ENCODE data around the gene TFDP1.

- TF ChIP-seq FOS (IDR thresholded peaks at IDR 0.05; ENCODE audit: low read depth, low read length) (no peak), POLR2A (IDR thresholded peaks at IDR 0.05; ENCODE audit: low read depth, low read length) (no peak), BHLHE40 (IDR thresholded peaks at IDR 0.05; ENCODE audit: low read depth, low read length) (no peak), CEBPB (IDR thresholded peaks at IDR 0.05; ENCODE audit: low read depth, low read length) (no peak), MXI1 (IDR thresholded peaks at IDR 0.05; ENCODE audit: borderline replicate concordance, low read depth, low read length) (no peak), CHD1 (IDR thresholded peaks at IDR 0.05; ENCODE audit: low read depth, low read length) (no peak)
- TF ChIP-seq, protein P1, sequence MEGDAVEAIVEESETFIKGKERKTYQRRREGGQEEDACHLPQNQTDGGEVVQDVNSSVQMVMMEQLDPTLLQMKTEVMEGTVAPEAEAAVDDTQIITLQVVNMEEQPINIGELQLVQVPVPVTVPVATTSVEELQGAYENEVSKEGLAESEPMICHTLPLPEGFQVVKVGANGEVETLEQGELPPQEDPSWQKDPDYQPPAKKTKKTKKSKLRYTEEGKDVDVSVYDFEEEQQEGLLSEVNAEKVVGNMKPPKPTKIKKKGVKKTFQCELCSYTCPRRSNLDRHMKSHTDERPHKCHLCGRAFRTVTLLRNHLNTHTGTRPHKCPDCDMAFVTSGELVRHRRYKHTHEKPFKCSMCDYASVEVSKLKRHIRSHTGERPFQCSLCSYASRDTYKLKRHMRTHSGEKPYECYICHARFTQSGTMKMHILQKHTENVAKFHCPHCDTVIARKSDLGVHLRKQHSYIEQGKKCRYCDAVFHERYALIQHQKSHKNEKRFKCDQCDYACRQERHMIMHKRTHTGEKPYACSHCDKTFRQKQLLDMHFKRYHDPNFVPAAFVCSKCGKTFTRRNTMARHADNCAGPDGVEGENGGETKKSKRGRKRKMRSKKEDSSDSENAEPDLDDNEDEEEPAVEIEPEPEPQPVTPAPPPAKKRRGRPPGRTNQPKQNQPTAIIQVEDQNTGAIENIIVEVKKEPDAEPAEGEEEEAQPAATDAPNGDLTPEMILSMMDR (conservative IDR thresholded peaks at IDR 0.05; ENCODE audit: low read depth, low read length), result no peak
- TF ChIP-seq, protein P2, sequence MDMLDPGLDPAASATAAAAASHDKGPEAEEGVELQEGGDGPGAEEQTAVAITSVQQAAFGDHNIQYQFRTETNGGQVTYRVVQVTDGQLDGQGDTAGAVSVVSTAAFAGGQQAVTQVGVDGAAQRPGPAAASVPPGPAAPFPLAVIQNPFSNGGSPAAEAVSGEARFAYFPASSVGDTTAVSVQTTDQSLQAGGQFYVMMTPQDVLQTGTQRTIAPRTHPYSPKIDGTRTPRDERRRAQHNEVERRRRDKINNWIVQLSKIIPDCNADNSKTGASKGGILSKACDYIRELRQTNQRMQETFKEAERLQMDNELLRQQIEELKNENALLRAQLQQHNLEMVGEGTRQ (IDR thresholded peaks at IDR 0.05; ENCODE audit: low read depth, low read length), result no peak
Observed at GRCh38 chr13:113634279-113635047, 49.9 kb downstream of the TFDP1 start.
